Nephron (organoid): ENCODE measurements around the gene CFAP251.

ENCODE experiments used
- H3K27ac Mint-ChIP-seq, 3 experiments: 2 replicates each; pipeline ENCODE4 v1.8.0; 2020; ENCODE audit warnings: mixed read lengths in 3 of 3, mild to moderate bottlenecking in 2 of 3, moderate library complexity in 1 of 3
- H3K27me3 Mint-ChIP-seq: 2 replicates; pipeline ENCODE4 v1.8.0; 2021; ENCODE audit warnings: low read depth, mild to moderate bottlenecking, moderate library complexity, mixed read lengths
- H3K36me3 Mint-ChIP-seq: 2 replicates; pipeline ENCODE4 v1.8.0; 2020; ENCODE audit warnings: low read depth, mixed read lengths
- H3K4me1 Mint-ChIP-seq: 2 replicates; pipeline ENCODE4 v1.8.0; 2020; ENCODE audit warnings: mixed read lengths
- H3K4me3 Mint-ChIP-seq, 3 experiments: 2 replicates each; pipeline ENCODE4 v1.8.0; 2020; ENCODE audit warnings: mild to moderate bottlenecking in 3 of 3, mixed read lengths in 3 of 3, moderate library complexity in 2 of 3
- H3K9me3 Mint-ChIP-seq: 2 replicates; pipeline ENCODE4 v1.8.0; 2020; ENCODE audit warnings: mixed read lengths
- CTCF ChIP-seq, 3 experiments: fragments of 200-600 bp; sonication (generic); IDR thresholded peaks; one replicate each; pipeline ENCODE4 v1.5.0; 2021; ENCODE audit warnings: antibody characterized with exemption in 3 of 3; ENCODE audit not compliant: unreplicated experiment in 3 of 3

Gene CFAP251

GRCh38 chr12:121989276-121990113, 71.1 kb downstream of the CFAP251 start:
- TF ChIP-seq CTCF (IDR thresholded peaks at IDR 0.05; ENCODE audit: unreplicated experiment in 3 of 3): no peak
- no peaks in the 10 kb centered on the region for H3K36me3 Mint-ChIP-seq
- peak overlapping the region in 1 of 3 experiments; percentile 19 for H3K27ac Mint-ChIP-seq
- H3K4me3 Mint-ChIP-seq: peak overlapping the region in 1 of 3 experiments; percentile 43
- H3K4me1 Mint-ChIP-seq: peaks cover 6% of the 10 kb centered on the region
- no peaks in the 10 kb centered on the region for H3K27me3 Mint-ChIP-seq
- H3K9me3 Mint-ChIP-seq: no peaks in the 10 kb centered on the region

GRCh38 chr12:121990114-121990647, 71.8 kb downstream of the CFAP251 start:
- H3K27ac Mint-ChIP-seq: peak overlapping the region in 1 of 3 experiments; percentile 19
- peaks cover 6% of the 10 kb centered on the region for H3K4me1 Mint-ChIP-seq
- no peak for TF ChIP-seq CTCF (IDR thresholded peaks at IDR 0.05; ENCODE audit: unreplicated experiment in 3 of 3)
- no peaks in the 10 kb centered on the region for H3K27me3 Mint-ChIP-seq
- no peaks in the 10 kb centered on the region for H3K9me3 Mint-ChIP-seq
- no peak overlapping the region for H3K4me3 Mint-ChIP-seq
- H3K36me3 Mint-ChIP-seq: no peaks in the 10 kb centered on the region

- Mint-ChIP-seq H3K27ac (no peak overlapping the region), H3K4me3 (no peak overlapping the region), H3K9me3 (no peaks in the 10 kb centered on the region), H3K4me1 (peaks cover 6% of the 10 kb centered on the region), H3K27me3 (no peaks in the 10 kb centered on the region), H3K36me3 (no peaks in the 10 kb centered on the region)
- no peak for TF ChIP-seq CTCF (IDR thresholded peaks at IDR 0.05; ENCODE audit: unreplicated experiment in 3 of 3)
Observed at GRCh38 chr12:121990692-121991603, 72.6 kb downstream of the CFAP251 start.

- Mint-ChIP-seq H3K27me3 (no peaks in the 10 kb centered on the region), H3K9me3 (no peaks in the 10 kb centered on the region), H3K4me3 (no peak overlapping the region), H3K4me1 (peaks cover 6% of the 10 kb centered on the region), H3K36me3 (no peaks in the 10 kb centered on the region), H3K27ac (peak overlapping the region in 1 of 3 experiments; percentile 38)
- no peak for TF ChIP-seq CTCF (IDR thresholded peaks at IDR 0.05; ENCODE audit: unreplicated experiment in 3 of 3)
Observed at GRCh38 chr12:121992059-121992879, 73.9 kb downstream of the CFAP251 start.
